Mammary epithelial cell (primary cell): ENCODE measurements around the gene RLN1.
"Not testable (repeated sequence)": the region's sequence is repeated elsewhere in the genome, so short reads cannot be mapped to it uniquely, and the experiment has no call there.

ENCODE experiments used
- CTCF ChIP-seq, 2 donors: IDR thresholded peaks in 1 of 2; conservative IDR thresholded peaks in 1 of 2; 2 replicates each; pipeline ENCODE4 v1.5.1; 2011 to 2012; ENCODE audit warnings: inconsistent platforms in 2 of 2, low read length in 2 of 2, mild to moderate bottlenecking in 2 of 2, control low read depth in 1 of 2, low read depth in 1 of 2; ENCODE audit not compliant: insufficient read depth in 1 of 2; ENCODE audit errors: extremely low read depth in 1 of 2
- EZH2 ChIP-seq: IDR thresholded peaks from 2 replicates; pipeline ENCODE4 v1.6.1; 2012; ENCODE audit warnings: low read length, inconsistent platforms, borderline replicate concordance

GRCh38 chr9:5303840-5304795 lies 35.6 kb downstream of the RLN1 start, which contains the start of gene RLN2:
- TF ChIP-seq EZH2; CTCF (conservative IDR thresholded peaks at IDR 0.05 in 1 of 2, IDR thresholded peaks at IDR 0.05 in 1 of 2; ENCODE audit: extremely low read depth in 1 of 2, insufficient read depth in 1 of 2, low read depth in 1 of 2, low read length in 2 of 2): not testable (repeated sequence)
